ENCODE data around the gene ZNF580.

ZNF580 gene

DNA sequence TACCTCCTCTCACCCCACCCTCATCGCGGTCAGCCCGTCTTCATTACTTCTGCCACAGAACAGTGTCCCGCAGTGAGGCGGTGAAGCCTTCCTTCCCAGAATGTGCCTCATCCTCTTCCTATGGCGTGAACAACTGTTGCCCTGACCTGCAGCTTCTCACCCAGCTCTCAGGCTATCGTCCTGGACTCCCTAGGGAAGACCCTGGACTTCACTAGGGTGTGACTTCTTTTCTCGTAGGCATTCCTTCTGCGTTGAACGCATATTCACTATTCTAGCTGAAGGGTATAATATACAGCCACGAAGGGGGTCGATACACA is 34.4 kb upstream of the ZNF580 start:
- no peak for DNase-seq

DNA sequence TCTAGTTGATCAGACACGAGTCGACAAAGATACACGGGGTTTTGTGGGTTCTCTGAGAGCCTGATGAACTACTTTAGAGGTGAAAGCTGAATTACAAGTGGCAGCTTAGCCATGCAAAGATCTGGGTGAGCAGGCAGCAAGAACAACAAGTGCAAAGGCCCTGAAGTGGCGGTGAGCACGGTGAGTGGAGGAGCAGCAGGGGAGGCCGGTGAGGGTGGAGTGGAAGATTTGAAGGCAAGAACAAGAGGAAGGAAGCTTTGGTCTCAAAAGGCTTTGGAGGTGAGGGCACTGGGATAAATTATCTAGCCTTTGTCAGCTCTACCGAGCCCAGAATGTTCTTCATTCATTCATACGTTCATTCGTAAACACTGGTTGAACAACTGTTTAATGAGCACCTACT is 34.0 kb upstream of the ZNF580 start:
- DNase-seq, result no peak

DNA sequence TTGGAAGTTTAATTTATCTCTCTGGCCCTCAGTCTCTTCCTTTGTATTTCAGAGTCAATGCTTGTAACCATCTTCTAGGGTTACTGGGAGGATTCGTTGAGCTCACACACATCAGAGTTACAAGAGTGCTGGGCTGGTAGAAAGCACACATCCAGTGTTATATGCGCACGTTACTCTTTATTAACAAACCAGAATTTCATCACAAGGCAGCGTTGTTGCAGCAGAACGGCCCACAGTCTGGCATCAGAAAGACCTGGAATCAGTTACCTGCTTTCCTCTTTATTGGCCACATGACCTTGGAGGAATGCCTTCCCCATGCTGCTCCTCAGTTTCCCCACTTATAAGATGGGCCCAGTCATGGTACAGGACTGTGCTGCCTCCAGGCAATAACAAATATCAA is 31.5 kb upstream of the ZNF580 start:
- no peak for DNase-seq

DNA sequence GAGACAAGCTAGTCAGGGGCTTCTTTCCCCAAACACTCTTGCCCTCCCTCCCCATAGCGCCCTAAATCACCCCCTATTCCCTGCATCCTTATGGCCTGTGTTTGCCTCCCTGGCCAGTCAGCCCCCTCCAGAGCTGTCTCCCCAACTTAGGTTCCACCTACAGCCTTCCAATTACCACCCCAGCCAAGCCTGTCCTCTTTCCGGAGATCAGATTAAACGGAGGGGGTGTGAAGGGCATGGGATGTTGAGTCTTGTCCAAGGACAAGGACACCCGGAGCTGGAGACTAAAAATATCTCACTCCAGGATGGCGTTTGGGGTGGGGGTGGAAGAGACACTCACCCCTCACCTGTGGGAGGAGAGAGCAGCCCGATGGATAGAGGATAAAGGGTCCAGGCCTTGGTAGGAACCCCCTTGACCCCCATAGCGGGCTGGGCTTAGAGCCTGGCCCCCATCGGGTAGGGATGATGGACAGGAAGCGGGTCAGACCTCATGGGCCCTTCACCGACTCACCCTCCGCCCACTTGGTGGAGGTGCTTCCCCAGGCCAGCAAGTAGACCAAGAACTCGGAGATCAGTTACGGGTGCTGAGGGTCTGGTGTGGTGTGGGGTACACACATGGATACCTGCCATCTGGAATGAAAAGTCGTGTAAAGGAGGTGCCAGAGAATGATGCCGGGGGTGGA is 29.4 kb upstream of the ZNF580 start:
- no peak for DNase-seq

DNA sequence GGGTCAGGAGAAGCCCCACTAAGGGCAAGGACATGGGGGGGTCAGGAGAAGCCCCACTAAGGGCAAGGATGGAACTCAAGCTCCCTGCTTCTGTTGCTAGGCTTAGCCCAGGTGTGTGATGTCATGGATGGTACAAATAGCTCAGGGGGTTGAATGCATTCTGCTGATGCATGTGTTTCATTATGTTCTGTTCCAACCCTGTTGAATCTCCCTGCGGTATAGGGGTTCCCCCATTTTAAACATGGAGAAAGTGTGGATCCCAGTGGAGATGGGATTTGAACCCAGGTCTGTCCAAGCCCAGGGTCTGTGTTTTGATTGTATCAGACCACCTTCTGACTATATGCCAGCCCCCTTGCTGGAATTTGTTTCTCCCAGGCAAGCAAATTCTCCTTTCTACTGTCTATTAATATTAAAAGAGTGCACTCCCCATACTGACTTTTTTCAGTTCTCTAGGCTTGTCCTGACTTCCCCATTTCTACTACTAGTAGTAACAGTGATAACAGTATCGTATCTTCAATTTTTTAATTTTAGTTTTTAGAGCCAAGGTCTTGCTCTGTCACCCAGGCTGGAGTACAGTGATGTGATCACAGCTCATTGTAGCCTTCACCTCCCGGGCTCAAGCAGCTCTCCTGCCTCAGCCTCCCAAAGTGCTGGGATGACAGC is 28.7 kb upstream of the ZNF580 start:
- no peak for DNase-seq

DNA sequence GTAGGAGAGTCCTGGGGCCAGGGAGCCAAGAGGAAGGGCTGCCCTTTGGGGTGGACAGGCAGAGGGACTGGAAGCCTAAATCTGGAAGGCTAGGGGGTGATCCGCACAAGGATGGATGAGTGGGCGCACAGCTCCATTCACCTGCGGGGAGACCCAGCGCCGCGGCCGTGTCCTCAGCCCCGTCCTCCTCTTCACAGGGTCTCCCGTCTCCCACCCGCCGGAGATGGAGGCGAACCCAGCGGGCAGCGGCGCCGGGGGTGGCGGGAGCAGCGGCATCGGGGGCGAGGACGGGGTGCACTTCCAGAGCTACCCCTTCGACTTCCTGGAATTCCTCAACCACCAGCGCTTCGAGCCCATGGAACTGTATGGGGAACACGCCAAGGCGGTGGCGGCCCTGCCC is 27.4 kb upstream of the ZNF580 start:
- DNase-seq, result no peak

DNA sequence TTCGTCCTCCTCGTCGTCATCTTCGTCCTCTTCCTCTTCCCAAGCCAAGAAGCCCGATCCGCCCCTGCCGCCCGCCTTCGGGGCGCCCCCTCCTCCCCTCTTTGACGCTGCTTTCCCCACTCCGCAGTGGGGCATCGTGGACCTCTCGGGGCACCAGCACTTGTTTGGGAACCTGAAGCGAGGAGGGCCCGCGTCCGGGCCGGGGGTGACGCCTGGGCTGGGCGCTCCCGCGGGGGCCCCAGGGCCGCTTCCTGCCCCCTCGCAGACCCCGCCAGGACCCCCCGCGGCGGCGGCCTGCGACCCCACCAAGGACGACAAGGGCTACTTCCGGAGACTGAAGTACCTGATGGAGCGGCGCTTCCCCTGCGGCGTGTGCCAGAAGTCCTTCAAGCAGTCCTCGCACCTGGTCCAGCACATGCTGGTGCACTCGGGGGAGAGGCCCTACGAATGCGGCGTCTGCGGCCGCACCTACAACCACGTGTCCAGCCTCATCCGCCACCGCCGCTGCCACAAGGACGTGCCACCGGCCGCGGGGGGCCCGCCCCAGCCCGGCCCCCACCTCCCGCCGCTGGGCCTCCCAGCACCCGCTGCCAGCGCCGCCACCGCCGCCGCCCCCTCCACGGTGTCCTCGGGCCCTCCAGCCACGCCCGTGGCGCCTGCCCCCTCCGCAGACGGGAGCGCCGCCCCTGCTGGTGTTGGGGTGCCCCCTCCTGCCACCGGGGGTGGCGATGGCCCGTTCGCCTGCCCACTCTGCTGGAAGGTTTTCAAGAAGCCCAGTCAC is 26.7 kb upstream of the ZNF580 start:
- no peak for DNase-seq

DNA sequence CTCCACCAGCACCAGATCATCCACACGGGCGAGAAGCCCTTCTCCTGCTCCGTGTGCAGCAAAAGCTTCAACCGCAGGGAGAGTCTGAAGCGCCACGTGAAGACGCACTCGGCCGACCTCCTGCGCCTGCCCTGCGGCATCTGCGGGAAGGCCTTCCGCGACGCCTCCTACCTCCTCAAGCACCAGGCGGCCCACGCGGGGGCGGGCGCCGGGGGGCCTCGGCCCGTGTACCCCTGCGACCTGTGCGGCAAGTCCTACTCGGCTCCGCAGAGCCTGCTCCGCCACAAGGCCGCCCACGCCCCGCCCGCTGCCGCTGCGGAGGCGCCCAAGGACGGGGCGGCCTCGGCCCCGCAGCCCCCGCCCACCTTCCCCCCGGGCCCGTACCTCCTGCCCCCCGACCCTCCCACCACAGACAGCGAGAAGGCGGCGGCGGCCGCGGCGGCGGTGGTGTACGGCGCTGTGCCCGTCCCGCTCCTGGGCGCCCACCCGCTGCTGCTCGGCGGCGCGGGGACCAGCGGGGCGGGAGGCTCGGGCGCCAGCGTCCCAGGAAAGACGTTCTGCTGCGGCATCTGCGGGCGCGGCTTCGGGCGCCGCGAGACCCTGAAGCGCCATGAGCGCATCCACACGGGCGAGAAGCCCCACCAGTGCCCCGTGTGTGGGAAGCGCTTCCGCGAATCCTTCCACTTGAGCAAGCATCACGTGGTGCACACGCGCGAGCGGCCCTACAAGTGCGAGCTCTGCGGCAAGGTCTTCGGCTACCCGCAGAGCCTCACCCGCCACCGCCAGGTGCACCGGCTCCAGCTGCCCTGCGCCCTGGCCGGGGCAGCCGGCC is 25.9 kb upstream of the ZNF580 start:
- no peak for DNase-seq

DNA sequence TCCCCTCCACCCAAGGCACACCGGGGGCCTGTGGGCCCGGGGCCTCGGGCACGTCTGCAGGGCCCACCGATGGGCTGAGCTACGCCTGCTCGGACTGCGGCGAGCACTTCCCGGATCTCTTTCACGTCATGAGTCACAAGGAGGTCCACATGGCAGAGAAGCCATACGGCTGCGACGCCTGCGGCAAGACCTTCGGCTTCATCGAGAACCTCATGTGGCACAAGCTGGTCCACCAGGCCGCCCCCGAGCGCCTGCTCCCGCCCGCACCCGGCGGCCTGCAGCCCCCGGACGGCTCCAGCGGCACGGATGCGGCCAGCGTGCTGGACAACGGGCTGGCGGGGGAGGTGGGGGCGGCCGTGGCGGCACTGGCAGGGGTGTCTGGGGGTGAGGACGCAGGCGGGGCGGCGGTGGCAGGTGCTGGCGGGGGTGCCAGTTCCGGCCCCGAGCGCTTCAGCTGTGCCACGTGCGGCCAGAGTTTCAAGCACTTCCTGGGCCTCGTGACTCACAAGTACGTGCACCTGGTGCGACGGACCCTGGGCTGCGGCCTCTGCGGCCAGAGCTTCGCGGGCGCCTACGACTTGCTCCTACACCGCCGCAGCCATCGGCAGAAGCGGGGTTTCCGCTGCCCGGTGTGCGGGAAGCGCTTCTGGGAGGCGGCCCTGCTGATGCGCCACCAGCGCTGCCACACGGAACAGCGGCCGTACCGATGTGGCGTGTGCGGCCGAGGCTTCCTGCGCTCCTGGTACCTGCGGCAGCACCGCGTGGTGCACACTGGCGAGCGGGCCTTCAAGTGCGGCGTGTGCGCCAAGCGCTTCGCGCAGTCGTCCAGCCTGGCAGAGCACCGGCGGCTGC is 25.0 kb upstream of the ZNF580 start:
- DNase-seq, result no peak

DNA sequence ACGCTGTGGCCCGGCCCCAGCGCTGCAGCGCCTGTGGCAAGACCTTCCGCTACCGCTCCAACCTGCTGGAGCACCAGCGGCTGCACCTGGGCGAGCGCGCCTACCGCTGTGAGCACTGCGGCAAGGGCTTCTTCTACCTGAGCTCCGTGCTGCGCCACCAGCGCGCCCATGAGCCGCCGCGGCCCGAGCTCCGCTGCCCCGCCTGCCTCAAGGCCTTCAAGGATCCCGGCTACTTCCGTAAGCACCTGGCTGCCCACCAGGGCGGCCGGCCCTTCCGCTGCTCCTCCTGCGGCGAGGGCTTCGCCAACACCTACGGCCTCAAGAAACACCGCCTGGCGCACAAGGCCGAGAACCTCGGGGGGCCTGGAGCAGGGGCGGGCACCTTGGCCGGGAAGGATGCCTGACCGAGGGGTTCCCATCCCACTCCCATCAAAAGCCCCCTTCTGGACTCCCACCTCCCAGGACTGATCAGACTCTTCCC is 24.4 kb upstream of the ZNF580 start:
- DNase-seq, result no peak

DNA sequence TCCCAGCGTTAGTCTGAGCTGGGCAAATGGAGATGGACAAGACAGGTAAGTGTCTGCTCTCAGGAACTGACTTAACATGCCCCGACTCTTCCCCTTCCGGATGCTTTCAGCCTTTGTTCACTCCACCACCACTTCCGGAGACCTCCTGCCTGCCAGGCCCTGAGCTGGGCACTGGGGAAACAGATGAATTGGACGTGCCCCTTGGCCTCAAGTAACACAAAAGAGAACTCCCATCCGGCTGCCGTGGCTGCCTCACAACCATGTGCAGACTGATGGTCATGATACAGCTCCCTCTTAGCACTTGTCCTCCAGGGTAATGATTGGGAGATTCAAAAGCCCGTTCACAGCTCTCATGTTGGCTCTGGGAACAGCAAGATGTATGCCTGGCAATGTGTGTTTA is 23.4 kb upstream of the ZNF580 start:
- DNase-seq, result no peak

DNA sequence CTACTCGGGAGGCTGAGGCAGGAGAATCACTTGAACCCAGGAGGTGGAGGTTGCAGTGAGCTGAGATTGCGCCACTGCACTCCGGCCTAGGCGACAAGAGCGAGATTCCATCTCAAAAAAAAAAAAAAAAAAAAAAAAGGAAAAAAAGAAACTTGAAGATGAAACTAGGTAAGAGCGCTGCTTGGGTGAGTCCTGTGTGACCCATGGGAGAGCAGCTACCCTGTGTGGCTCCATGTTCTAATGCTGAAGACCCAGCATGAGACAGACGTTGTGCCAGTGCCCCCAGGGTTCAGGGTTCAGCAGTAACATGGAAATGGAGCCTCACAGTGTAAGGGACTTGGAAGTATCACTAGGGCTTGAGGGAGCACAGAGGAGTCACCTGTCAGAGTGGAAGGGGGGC is 22.4 kb upstream of the ZNF580 start:
- no peak for DNase-seq

DNA sequence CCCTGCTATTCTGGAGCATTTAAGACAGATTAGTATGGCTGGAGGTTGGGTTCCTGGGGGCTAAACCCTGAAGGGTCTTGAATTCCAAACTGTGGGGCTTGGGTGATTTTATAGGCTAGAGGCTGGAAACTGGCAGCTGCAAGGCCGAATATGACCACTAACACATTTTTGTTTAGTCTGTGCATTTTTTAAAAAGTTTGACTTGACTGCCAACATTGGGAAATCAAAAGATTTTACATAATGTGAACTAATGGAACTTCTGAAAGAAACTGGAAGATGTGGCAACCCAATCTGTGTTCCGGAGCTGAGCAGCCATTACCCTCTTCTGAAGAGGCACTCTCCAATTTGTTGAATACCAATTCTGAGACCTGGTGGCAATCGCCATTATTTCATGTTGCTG is 21.5 kb upstream of the ZNF580 start:
- no peak for DNase-seq

DNA sequence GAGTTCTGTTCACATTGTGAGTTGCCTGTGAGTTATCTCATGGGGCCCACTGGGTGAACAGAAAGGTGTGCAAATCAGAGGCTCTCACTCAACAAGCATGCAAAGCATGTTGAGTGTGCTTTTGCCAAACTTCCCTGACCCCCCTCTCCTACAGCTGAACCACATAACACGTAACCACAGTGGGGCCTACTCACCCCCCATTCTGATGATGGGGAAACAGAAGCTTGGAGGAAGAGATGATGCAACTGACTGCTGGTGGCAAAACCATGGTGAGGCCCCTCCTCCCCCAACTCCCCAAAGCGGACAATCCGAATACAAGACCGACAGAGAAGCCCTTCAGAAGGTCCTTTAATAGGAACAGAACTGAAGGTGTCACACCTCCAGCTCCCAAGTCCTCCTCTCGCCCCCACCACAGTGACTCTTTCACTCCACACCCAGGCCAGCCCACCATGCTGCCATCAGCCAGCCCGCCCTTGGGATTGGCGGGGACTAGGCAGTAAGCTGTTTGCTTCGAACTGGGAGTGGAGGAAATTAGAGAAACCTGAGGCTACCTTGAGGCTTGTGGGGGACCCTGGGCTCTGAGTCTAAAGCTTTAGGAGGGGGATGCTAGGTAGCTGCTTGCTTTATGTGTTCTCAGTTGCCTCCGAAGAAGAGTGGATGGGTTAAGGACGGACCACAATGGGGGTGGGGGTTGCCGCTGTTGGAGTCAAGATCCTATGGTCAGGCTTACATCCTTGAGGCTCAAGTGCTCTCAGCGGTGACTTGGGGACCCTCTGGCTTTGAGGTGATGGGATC is 20.2 kb upstream of the ZNF580 start:
- DNase-seq, result peak in 1 of 5 experiments; percentile 35

DNA sequence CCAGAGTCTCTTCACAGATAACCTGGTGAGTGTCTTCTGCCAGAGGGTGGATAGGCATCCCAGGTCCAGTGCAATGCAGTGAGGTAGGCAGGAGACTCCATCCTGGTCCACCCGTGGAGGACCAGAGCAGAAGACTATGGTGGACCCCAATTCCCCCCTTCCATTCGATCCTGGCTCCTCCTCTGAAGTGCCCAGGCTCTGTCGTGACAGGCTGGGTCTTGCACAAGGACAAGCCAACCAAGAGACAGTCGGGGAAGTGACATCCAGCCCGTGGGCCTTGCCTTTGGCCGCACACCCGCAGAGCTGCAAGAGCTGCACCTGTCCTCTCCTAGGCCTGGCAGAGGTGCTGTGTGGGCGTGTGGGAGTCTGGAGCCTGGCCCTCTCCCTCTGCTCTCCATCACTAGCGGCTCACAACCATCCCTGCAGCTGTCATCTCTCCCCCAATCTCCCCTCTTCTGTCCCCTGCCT is 19.6 kb upstream of the ZNF580 start:
- no peak for DNase-seq

DNA sequence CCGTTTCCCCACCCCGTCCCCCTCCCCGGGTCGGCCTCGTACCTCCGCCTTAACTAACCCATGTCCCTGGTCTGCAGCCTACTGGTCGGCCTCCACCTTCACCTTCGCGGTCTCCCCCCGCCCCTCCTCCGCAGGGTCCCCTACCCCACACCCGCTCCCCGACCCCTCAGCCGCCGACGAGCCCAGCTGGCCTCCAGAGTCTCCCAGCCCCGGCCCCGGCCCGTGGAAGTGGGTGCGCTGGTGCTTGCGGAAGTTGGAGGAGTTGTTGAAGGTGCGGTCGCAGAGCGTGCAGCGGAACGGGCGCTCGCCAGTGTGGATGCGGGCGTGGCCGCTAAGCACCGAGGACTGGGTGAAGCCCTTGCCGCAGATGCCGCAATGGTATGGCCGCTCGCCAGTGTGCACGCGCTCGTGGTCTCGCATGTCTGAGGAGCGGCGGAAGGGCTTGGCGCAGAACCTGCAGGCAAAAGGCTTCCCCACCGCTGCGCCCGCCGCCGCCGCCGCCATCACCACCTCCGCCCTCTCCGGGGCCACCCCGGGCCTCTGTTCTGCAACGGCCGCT is 19.1 kb upstream of the ZNF580 start:
- DNase-seq, result no peak

DNA sequence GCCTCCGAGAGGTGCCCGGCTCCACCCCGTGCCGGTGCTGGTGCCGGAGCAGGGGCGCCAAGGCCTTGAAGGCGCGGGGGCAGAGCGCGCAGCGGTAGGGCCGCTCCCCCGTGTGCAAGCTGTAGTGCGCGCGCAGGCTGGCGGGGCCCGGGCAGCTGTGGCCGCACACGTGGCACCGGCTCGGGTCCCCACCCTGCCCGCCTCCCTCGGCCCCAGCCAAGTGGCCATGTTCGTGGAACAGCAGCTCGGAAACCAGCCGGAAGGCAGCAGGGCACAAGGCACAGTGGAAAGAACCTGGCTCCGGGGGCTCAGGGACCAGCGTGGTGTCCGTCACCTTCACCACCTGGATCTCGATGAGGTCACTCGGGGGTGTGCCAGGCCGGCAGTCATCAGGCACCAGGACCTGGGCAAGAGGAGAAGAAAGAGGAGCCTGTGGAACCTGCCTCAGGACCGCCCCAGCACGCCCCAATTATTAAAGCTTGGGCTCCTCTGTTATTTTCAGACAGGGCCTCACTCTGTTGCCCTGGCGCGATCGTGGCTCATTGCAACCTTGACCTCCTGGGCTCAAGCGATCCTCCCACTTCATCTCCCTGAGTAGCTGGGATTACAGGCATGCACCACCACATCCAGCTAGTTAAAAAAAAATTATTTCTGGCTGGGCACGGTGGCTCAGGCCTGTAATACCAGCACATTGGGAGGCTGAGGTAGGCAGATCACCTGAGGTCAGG is 18.4 kb upstream of the ZNF580 start:
- DNase-seq, result no peak

DNA sequence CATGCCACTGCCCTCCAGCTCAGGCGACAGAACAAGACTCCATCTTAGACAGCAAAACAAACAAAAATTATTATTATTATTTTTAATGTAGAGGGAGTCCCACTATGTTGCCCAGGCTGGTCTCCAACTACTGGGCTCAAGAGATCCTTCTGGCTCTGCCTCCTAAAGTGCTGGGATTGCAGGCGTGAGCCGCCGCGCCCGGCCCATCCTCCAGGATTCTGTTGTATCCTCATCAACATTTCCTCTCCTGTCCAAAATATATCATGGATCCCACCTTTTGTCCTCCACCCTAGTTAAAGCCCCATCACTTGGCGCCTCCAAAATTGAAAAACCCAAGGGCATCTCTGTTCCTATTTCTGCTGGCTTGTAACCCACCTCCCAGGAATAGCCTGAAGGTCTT is 17.7 kb upstream of the ZNF580 start:
- no peak for DNase-seq

DNA sequence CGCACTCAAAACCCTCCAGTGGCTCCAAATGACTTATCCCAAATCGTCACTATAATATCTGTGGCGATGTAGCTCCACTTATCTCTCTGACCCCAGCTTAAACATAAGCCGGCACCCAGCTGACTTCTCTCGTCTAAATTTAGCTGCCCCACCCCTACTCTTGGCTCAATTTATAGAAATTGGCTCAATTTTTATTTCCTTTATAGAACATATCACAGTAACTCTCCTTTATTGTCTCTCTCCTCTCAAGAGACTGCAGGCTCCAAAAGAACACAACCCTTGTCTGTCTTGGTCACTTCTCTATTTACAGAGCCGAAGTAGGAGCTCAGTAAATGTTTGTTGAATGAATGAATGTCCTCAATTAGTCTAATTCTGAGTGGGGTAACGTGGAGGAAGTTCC is 17.2 kb upstream of the ZNF580 start:
- DNase-seq, result no peak
